AG20443 (cell line): Measurements from ENCODE around the gene WFIKKN1.

ENCODE experiments used
- DNase-seq: peaks from one replicate; pipeline ENCODE4 v3.0.0; 2012; ENCODE audit warnings: low spot score, mixed read lengths

Gene WFIKKN1

GRCh38 chr16:630815-631405 is at the start of gene WFIKKN1:
Gene WFIKKN1, plus strand, starts transcription at chr16:630985. Its CDS starts 269 bp downstream, at chr16:631254.
- DNase-seq, result no peak

- DNase-seq, result no peak
Measured at GRCh38 chr16:582218-582613, 48.6 kb upstream of the WFIKKN1 start.

GRCh38 chr16:582614-583331 is 48.0 kb upstream of the WFIKKN1 start:
- no peak for DNase-seq

GRCh38 chr16:583470-583814 is 47.3 kb upstream of the WFIKKN1 start:
- no peak for DNase-seq

- no peak for DNase-seq
Measured at GRCh38 chr16:583815-584591, 46.8 kb upstream of the WFIKKN1 start.

- no peak for DNase-seq
Measured at GRCh38 chr16:585351-585750, 45.4 kb upstream of the WFIKKN1 start.

GRCh38 chr16:586047-586644 is 44.6 kb upstream of the WFIKKN1 start:
- DNase-seq, result no peak

GRCh38 chr16:586645-587590 is 43.9 kb upstream of the WFIKKN1 start:
- DNase-seq, result no peak

- DNase-seq, result peak; percentile 47
Measured at GRCh38 chr16:588639-588888, 42.2 kb upstream of the WFIKKN1 start.

GRCh38 chr16:588889-589657 is 41.7 kb upstream of the WFIKKN1 start:
- peak; percentile 94 for DNase-seq

- peak; percentile 98 for DNase-seq
Measured at GRCh38 chr16:589658-590187, 41.1 kb upstream of the WFIKKN1 start, which contains the start of gene RAB40C. Gene RAB40C, plus strand, starts transcription at chr16:590066. Its CDS starts 226 bp downstream, at chr16:590292.

GRCh38 chr16:590188-590814 is 40.5 kb upstream of the WFIKKN1 start:
- peak; percentile 76 for DNase-seq

- no peak for DNase-seq
Measured at GRCh38 chr16:590815-591200, 40.0 kb upstream of the WFIKKN1 start.

GRCh38 chr16:591231-591630 is 39.6 kb upstream of the WFIKKN1 start:
- no peak for DNase-seq

- DNase-seq, result no peak
Measured at GRCh38 chr16:591892-592517, 38.8 kb upstream of the WFIKKN1 start.

- no peak for DNase-seq
Measured at GRCh38 chr16:592518-593306, 38.1 kb upstream of the WFIKKN1 start.

- DNase-seq, result no peak
Measured at GRCh38 chr16:593406-593805, 37.4 kb upstream of the WFIKKN1 start.

GRCh38 chr16:593807-594206 is 37.0 kb upstream of the WFIKKN1 start:
- DNase-seq, result no peak

GRCh38 chr16:595094-595528 is 35.7 kb upstream of the WFIKKN1 start:
- DNase-seq, result no peak
